ENCODE results near the gene TMEM223.

TMEM223 gene

DNA sequence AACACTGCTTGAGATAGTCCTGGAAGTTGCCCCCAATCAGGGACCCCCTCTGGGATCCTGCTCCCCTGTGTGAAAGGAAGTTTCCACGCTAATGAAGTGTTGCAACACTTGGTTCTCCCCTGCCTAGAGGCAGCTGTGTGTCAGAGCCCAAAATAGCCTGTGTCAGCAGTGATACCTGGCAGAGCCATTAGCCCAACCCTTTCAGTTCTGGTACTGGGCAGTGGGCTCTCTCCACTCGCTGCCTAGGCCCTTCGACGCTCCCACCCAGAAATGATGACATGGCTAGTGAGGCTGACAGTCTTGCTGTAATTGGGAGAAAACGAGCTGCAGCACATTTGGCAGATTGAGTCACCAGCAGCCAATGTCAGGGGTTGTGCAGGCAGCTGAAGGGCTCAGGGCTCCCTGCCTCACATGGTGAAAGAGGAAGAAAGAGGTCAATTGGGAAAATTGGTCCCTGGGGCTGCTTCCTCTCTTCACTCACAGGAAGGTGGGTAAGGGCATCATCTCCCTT is 14.9 kb upstream of the TMEM223 start:
- DNase-seq (ENCODE audit: low spot score): no peak
- H3K4me3 ChIP-seq: no peak overlapping the region

DNA sequence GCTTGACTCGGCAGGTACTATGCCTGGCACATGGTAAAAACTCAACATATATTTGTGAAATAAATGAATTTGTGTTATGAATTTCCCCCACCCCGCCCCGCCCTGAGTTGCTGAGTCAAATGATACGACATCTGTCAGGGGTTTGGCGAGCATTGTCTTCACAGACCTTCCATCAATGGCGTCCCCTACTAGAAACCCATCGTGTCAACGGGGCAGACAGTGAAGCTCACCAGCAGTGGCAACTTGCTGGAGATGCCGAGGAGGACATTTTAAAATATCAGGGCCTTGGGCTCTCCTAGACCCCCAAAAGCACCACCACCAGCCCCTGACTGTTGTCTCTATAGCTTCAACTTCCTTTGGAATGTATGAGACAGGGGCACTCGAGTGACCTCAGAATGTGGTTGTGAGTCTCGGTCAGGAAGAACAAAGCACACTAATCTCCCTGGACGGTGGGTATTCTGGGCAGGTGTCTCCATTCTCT is 14.2 kb upstream of the TMEM223 start:
- no peak for DNase-seq (ENCODE audit: low spot score)
- Histone ChIP-seq H3K4me3 (peak overlapping the region; percentile 88), H3K27ac (peak overlapping the region; percentile 85 to 95)
- TF ChIP-seq, protein P1, sequence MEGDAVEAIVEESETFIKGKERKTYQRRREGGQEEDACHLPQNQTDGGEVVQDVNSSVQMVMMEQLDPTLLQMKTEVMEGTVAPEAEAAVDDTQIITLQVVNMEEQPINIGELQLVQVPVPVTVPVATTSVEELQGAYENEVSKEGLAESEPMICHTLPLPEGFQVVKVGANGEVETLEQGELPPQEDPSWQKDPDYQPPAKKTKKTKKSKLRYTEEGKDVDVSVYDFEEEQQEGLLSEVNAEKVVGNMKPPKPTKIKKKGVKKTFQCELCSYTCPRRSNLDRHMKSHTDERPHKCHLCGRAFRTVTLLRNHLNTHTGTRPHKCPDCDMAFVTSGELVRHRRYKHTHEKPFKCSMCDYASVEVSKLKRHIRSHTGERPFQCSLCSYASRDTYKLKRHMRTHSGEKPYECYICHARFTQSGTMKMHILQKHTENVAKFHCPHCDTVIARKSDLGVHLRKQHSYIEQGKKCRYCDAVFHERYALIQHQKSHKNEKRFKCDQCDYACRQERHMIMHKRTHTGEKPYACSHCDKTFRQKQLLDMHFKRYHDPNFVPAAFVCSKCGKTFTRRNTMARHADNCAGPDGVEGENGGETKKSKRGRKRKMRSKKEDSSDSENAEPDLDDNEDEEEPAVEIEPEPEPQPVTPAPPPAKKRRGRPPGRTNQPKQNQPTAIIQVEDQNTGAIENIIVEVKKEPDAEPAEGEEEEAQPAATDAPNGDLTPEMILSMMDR (IDR thresholded peaks at IDR 0.05): no peak

More for the DNA sequence above, 14.9 kb upstream of the TMEM223 start:
- H3K27ac ChIP-seq: peak overlapping the region; percentile 85 to 95
- TF ChIP-seq, protein P1 (IDR thresholded peaks at IDR 0.05): no peak

- H3K27ac ChIP-seq: peak within 1 kb of the TSS; percentile 85 to 95
Measured at GRCh38 chr11:62805076-62805892, 13.5 kb upstream of the TMEM223 start, which contains the start of gene NXF1. TSS of gene NXF1 (minus strand) at chr11:62805440. CDS start at chr11:62805356, 84 bp downstream.

DNA sequence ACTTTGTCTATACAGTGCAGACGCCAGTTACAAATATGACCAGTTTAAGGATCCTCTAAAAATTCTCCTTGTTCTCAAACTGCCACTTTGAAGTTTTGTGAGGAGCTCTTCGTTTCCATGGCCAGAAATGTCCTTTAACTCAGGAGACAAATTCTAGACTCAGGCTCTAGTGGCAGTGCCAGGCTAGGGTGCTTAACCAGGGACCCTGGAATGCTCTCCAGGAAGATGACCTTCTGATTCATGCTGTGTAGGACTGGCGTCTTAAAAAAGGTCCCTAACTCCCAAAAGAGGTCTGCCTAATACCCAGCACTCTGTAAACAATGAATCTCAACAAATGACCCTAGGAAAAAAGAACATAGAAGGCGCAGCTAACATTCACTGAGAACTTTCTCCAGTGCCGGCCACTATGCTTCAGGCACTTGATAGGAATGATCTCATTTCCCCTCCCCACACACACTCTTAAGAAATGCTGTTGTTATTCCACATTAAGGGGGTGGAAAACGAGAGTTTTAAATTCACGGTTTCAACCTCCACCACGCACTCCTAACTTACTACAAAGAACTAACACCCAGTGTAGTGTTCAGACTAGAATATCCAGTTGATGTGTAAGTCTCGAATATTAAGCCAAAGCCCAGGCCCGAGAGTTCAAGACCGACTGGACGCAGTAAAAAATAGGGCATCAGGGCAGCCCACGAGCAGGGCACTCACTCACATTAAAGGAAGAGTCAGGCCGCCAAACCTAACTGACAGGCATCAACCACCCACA is 12.7 kb upstream of the TMEM223 start:
- TF ChIP-seq, protein P1 (IDR thresholded peaks at IDR 0.05): no peak
- Histone ChIP-seq H3K27ac (peak overlapping the region; percentile 85 to 95), H3K4me3 (peak overlapping the region; percentile 88)
- DNase-seq (ENCODE audit: low spot score): no peak

More at GRCh38 chr11:62805076-62805892, 13.5 kb upstream of the TMEM223 start, which contains the start of gene NXF1:
- TF ChIP-seq, protein P1 (IDR thresholded peaks at IDR 0.05): no peak
- peak; percentile 95 for DNase-seq (ENCODE audit: low spot score)
- H3K4me3 ChIP-seq: peak within 1 kb of the TSS; percentile 88

GRCh38 chr11:62801071-62801470 is 9.3 kb upstream of the TMEM223 start:
- TF ChIP-seq, protein P1 (IDR thresholded peaks at IDR 0.05): no peak

GRCh38 chr11:62799486-62799885 is 7.7 kb upstream of the TMEM223 start:
- TF ChIP-seq, protein P1 (IDR thresholded peaks at IDR 0.05): no peak
- no peak for DNase-seq (ENCODE audit: low spot score)
- Histone ChIP-seq H3K4me3 (no peak overlapping the region), H3K27ac (no peak overlapping the region)

More at GRCh38 chr11:62801071-62801470, 9.3 kb upstream of the TMEM223 start:
- DNase-seq (ENCODE audit: low spot score): no peak
- H3K4me3 ChIP-seq: no peak overlapping the region
- no peak overlapping the region for H3K27ac ChIP-seq
